Activated T-helper 1 cell treated with anti-CD3 and anti-CD28 coated beads, Interleukin-12 subunit alpha, Interleukin-12 subunit beta, Interleukin-2, Interleukin-4 antibody, amounts not matched to agents 30 ng/mL and 10 ng/mL and 1 ng/mL, durations not matched to agents 14 hours and 24 hours and 36 hours (primary cell): ENCODE data around the gene GEMIN2. TPM values are rescaled to one million over a fixed set of nuclear protein-coding genes. Genes with fewer than 3 reads are reported as not detected.
"Not testable (repeated sequence)": the region's sequence is repeated elsewhere in the genome, so short reads cannot be mapped to it uniquely, and the experiment has no call there.

Experiments
- DNase-seq: peaks from one replicate; pipeline ENCODE4 v3.0.0; 2021; ENCODE audit warnings: low spot score
- H3K27ac Mint-ChIP-seq: one replicate; pipeline ENCODE4 v1.8.0; 2021; ENCODE audit warnings: mild to moderate bottlenecking, mixed read lengths
- H3K27me3 Mint-ChIP-seq: one replicate; pipeline ENCODE4 v1.8.0; 2022; ENCODE audit warnings: mild to moderate bottlenecking, moderate library complexity, mixed read lengths; ENCODE audit not compliant: insufficient read depth
- H3K36me3 Mint-ChIP-seq: one replicate; pipeline ENCODE4 v1.8.0; 2021; ENCODE audit warnings: low read depth, mixed read lengths
- H3K4me1 Mint-ChIP-seq: one replicate; pipeline ENCODE4 v1.8.0; 2021; ENCODE audit warnings: low read depth, mixed read lengths
- H3K4me3 Mint-ChIP-seq: one replicate; pipeline ENCODE4 v1.8.0; 2021; ENCODE audit warnings: mild to moderate bottlenecking, moderate library complexity, mixed read lengths
- H3K9me3 Mint-ChIP-seq: one replicate; pipeline ENCODE4 v1.8.0; 2021; ENCODE audit warnings: mixed read lengths
- intact Hi-C: fragments of 100-400 bp; cut with micrococcal nuclease; formaldehyde crosslinking; loops from one replicate; pipeline ENCODE4 v1.15.1; 2024
- total RNA-seq: library from RNA; stranded (reverse); gene quantifications from 2 replicates; pipeline ENCODE4 v1.2.3, GENCODE V29; 2022

Gene GEMIN2
- total RNA-seq, 1 donor from 2014 or later: 22.2 TPM

- Mint-ChIP-seq H3K4me3 (peak within 1 kb of the TSS; percentile 94), H3K27me3 (no peaks in the 10 kb centered on the region), H3K4me1 (peaks cover 29% of the 10 kb centered on the region), H3K27ac (peak within 1 kb of the TSS; percentile 95), H3K9me3 (no peaks in the 10 kb centered on the region), H3K36me3 (peaks cover 32% of the 10 kb centered on the region)
- DNase-seq: peak; percentile 97
- intact Hi-C loops: loop anchor here (1.0 kb wide), 7 partner anchors 8 to 257 kb away; partner anchors contain the start of genes FBXO33, GEMIN2 and SEC23A
These were observed 60.7 kb downstream of the GEMIN2 start, which contains the start of gene PNN for GRCh38 chr14:39174560-39175444. TSS of gene PNN (plus strand) at chr14:39175254. CDS start at chr14:39175280, 26 bp downstream.

GRCh38 chr14:39175445-39176262 is 61.5 kb downstream of the GEMIN2 start:
- Mint-ChIP-seq H3K27me3 (no peaks in the 10 kb centered on the region), H3K9me3 (no peaks in the 10 kb centered on the region), H3K4me3 (peak overlapping the region; percentile 94), H3K36me3 (peaks cover 34% of the 10 kb centered on the region), H3K27ac (peak overlapping the region; percentile 95), H3K4me1 (peaks cover 29% of the 10 kb centered on the region)
- peak; percentile 22 for DNase-seq
- intact Hi-C loops: loop anchor here (1.0 kb wide), 7 partner anchors 8 to 257 kb away; partner anchors contain the start of genes FBXO33, GEMIN2 and SEC23A

- Mint-ChIP-seq H3K4me1 (peaks cover 25% of the 10 kb centered on the region), H3K9me3 (no peaks in the 10 kb centered on the region), H3K36me3 (peaks cover 34% of the 10 kb centered on the region), H3K4me3 (peak overlapping the region; percentile 94), H3K27ac (peak overlapping the region; percentile 95), H3K27me3 (no peaks in the 10 kb centered on the region)
- intact Hi-C loops: no loop called here
- no peak for DNase-seq
These were observed 62.4 kb downstream of the GEMIN2 start for GRCh38 chr14:39176263-39177167.

DNA sequence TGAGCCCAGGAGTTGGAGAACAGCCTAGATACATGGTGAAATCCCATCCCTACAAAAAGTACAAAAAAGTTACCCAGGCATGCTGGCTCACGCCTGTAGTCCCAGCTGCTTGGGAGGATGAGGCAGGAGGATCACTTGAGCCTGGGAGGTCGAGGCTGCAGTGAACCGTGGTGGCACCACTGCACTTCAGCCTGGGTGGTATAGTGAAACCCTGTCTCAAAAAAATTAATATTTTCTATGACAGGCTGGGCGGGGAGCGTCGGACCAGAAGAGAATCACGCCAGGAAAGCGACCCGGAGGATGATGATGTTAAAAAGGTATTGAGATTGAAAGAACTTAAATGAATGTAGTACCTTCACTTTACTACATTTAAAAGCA is 63.0 kb downstream of the GEMIN2 start:
- peak overlapping the region; percentile 45 for H3K27ac Mint-ChIP-seq
- intact Hi-C loops: no loop called here
- H3K36me3 Mint-ChIP-seq: peaks cover 34% of the 10 kb centered on the region
- no peaks in the 10 kb centered on the region for H3K9me3 Mint-ChIP-seq
- peak overlapping the region; percentile 75 for H3K4me3 Mint-ChIP-seq
- peaks cover 25% of the 10 kb centered on the region for H3K4me1 Mint-ChIP-seq
- DNase-seq: no peak
- no peaks in the 10 kb centered on the region for H3K27me3 Mint-ChIP-seq

DNA sequence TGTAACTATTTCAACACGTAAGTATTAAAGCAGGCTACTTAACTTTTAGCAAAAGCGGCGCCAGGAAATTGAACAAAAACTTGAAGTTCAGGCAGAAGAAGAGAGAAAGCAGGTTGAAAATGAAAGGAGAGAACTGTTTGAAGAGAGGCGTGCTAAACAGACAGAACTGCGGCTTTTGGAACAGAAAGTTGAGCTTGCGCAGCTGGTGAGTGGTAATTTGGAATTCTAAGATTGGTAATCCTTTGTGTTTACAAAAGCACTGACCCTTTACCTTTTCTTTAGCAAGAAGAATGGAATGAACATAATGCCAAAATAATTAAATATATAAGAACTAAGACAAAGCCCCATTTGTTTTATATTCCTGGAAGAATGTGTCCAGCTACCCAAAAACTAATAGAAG is 64.9 kb downstream of the GEMIN2 start:
- H3K4me3 Mint-ChIP-seq: no peak overlapping the region
- H3K9me3 Mint-ChIP-seq: no peaks in the 10 kb centered on the region
- intact Hi-C loops: no loop called here
- H3K36me3 Mint-ChIP-seq: peaks cover 44% of the 10 kb centered on the region
- no peaks in the 10 kb centered on the region for H3K27me3 Mint-ChIP-seq
- H3K4me1 Mint-ChIP-seq: peaks cover 23% of the 10 kb centered on the region
- H3K27ac Mint-ChIP-seq: no peak overlapping the region
- no peak for DNase-seq

GRCh38 chr14:39180553-39180952 is 66.4 kb downstream of the GEMIN2 start:
- Mint-ChIP-seq H3K4me3 (no peak overlapping the region), H3K27me3 (no peaks in the 10 kb centered on the region), H3K4me1 (peaks cover 23% of the 10 kb centered on the region), H3K36me3 (peaks cover 52% of the 10 kb centered on the region), H3K27ac (no peak overlapping the region), H3K9me3 (no peaks in the 10 kb centered on the region)
- DNase-seq: no peak
- intact Hi-C loops: no loop called here

GRCh38 chr14:39181026-39181692 is 67.0 kb downstream of the GEMIN2 start:
- Mint-ChIP-seq H3K9me3 (no peaks in the 10 kb centered on the region), H3K27ac (no peak overlapping the region), H3K4me1 (peaks cover 23% of the 10 kb centered on the region), H3K4me3 (no peak overlapping the region), H3K36me3 (peaks cover 48% of the 10 kb centered on the region), H3K27me3 (no peaks in the 10 kb centered on the region)
- DNase-seq: no peak
- intact Hi-C loops: no loop called here

DNA sequence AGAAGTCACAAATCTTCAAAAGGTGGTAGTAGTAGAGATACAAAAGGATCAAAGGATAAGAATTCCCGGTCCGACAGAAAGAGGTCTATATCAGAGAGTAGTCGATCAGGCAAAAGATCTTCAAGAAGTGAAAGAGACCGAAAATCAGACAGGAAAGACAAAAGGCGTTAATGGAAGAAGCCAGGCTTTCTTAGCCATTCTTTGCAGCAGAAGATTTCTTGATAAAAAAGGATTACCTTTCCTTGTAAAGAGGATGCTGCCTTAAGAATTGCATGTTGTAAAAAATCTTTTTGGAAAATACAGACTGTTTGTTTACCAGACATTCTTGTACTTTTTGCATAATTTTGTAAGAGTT is 67.5 kb downstream of the GEMIN2 start:
- Mint-ChIP-seq H3K27ac (no peak overlapping the region), H3K27me3 (no peaks in the 10 kb centered on the region), H3K36me3 (peaks cover 45% of the 10 kb centered on the region), H3K4me3 (no peak overlapping the region), H3K4me1 (peaks cover 20% of the 10 kb centered on the region), H3K9me3 (no peaks in the 10 kb centered on the region)
- intact Hi-C loops: no loop called here
- no peak for DNase-seq

DNA sequence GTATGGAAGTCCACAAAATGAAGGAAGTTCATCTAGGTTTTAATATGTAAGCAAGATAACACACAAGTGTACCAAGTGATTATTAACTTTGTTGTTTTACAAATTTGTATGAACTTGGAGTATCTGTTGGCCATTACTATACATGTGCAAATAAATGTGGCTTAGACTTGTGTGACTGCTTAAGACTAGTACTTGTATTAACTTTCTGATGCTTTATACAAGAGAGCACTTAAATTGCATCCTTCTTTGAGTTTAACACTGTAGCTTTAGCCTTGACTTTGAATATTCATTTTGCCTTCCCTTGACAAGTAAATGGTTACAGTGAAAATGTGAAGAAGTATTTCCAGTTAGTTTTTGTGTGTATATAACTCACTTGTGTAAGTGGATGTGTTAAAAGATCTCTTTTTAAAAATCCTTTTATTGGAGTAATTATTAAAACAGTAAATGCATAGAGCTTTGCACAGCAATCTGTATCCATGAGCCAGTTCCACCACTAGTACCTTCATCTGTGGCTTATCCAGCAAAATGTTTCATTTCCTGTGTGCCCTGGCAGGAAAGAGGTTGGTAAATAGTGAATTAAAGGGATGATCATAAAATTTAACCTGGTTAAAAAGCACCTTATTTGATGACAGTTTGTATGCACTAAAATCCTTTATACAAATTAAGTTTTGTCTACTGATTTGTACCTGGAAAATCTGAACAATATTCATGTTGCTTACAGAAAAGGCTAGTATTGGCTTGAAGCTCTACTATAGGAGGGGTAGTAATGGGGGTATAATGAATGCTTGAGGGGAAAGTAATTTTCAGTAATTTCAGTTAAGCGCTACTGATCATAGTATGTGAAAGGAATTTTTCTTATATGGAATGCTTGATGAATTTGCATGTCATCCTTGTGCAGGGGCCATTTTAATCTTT is 68.9 kb downstream of the GEMIN2 start:
- no peak overlapping the region for H3K27ac Mint-ChIP-seq
- H3K36me3 Mint-ChIP-seq: peaks cover 36% of the 10 kb centered on the region
- intact Hi-C loops: loop anchor here (1.0 kb wide), 1 partner anchor 8 kb away; the partner anchor contains the start of gene PNN
- H3K9me3 Mint-ChIP-seq: no peaks in the 10 kb centered on the region
- no peaks in the 10 kb centered on the region for H3K27me3 Mint-ChIP-seq
- H3K4me1 Mint-ChIP-seq: peaks cover 18% of the 10 kb centered on the region
- no peak for DNase-seq
- no peak overlapping the region for H3K4me3 Mint-ChIP-seq

GRCh38 chr14:39183685-39184003 is 69.5 kb downstream of the GEMIN2 start:
- H3K36me3 Mint-ChIP-seq: peaks cover 39% of the 10 kb centered on the region
- H3K9me3 Mint-ChIP-seq, H3K27ac Mint-ChIP-seq, H3K4me3 Mint-ChIP-seq, DNase-seq, H3K27me3 Mint-ChIP-seq: not testable (repeated sequence)
- peaks cover 24% of the 10 kb centered on the region for H3K4me1 Mint-ChIP-seq
- intact Hi-C loops: loop anchor here (1.0 kb wide), 1 partner anchor 8 kb away; the partner anchor contains the start of gene PNN

- H3K9me3 Mint-ChIP-seq: no peaks in the 10 kb centered on the region
- intact Hi-C loops: no loop called here
- H3K36me3 Mint-ChIP-seq: peaks cover 32% of the 10 kb centered on the region
These were observed 70.6 kb downstream of the GEMIN2 start for GRCh38 chr14:39184628-39185255.

More at GRCh38 chr14:39184628-39185255, 70.6 kb downstream of the GEMIN2 start:
- peaks cover 17% of the 10 kb centered on the region for H3K4me1 Mint-ChIP-seq
- no peak for DNase-seq
- no peak overlapping the region for H3K4me3 Mint-ChIP-seq
- no peak overlapping the region for H3K27ac Mint-ChIP-seq
- H3K27me3 Mint-ChIP-seq: no peaks in the 10 kb centered on the region
